PC-3 (cell line): ENCODE measurements around the gene ABCA7. TPM values are rescaled to one million over a fixed set of nuclear protein-coding genes. Genes with fewer than 3 reads are reported as not detected.

Experiments
- ATAC-seq: fragments of 200-7000 bp; cut with Tn5 transposase; 2 replicates; pipeline ENCODE4 v1.9.1; 2020; ENCODE audit warnings: mild to moderate bottlenecking, moderate library complexity
- BruUV-seq: library from RNA; stranded (reverse); fragments of 400-500 nt; replicated peaks from 2 replicates; lab custom pipeline; 2021; lab: Mats Ljungman, UMichigan
- CTCF ChIA-PET: fragments of 300-600 bp; sonication (Branson Sonifier 250); formaldehyde crosslinking; loops from one replicate; lab custom pipeline; 2022; ENCODE audit warnings: antibody characterized with exemption; lab: Charles Lee
- POLR2A ChIA-PET: fragments of 300-600 bp; sonication (Branson Sonifier 250); formaldehyde crosslinking; loops from one replicate; lab custom pipeline; 2022; ENCODE audit warnings: antibody characterized with exemption; ENCODE audit not compliant: unreplicated experiment; lab: Charles Lee
- DNase-seq: peaks from one replicate; pipeline ENCODE4 v3.0.0-alpha.2; 2015
- H2AFZ ChIP-seq: fragments of 300-600 bp; sonication (generic); 2 replicates; pipeline ENCODE4 v1.6.0; 2016; ENCODE audit warnings: antibody characterized with exemption, low read length
- H3F3A ChIP-seq: fragments of 300-600 bp; sonication (generic); one replicate; pipeline ENCODE4 v1.6.0; 2017; ENCODE audit warnings: antibody characterized with exemption, low read length, control low read depth, mild to moderate bottlenecking; ENCODE audit not compliant: unreplicated experiment
- H3K27ac ChIP-seq: fragments of 300-600 bp; sonication (generic); 2 replicates; pipeline ENCODE4 v1.5.1; 2016; ENCODE audit warnings: mild to moderate bottlenecking, low read length
- H3K27me3 ChIP-seq: fragments of 300-600 bp; sonication (generic); 2 replicates; pipeline ENCODE4 v1.6.1; 2016; ENCODE audit warnings: low read length, mixed read lengths
- H3K36me3 ChIP-seq: fragments of 300-600 bp; sonication (generic); 2 replicates; pipeline ENCODE4 v1.6.1; 2016; ENCODE audit warnings: low read depth, mixed run types, low read length, mixed read lengths
- H3K4me1 ChIP-seq: fragments of 300-600 bp; sonication (generic); 2 replicates; pipeline ENCODE4 v1.5.1; 2016; ENCODE audit warnings: low read length; ENCODE audit not compliant: insufficient read depth
- H3K4me2 ChIP-seq: fragments of 300-600 bp; sonication (generic); 2 replicates; pipeline ENCODE4 v1.6.0; 2016; ENCODE audit warnings: low read length
- H3K4me3 ChIP-seq: fragments of 300-600 bp; sonication (generic); 2 replicates; pipeline ENCODE4 v1.5.1; 2016; ENCODE audit warnings: mild to moderate bottlenecking, low read length, mixed read lengths
- H3K79me2 ChIP-seq: fragments of 300-600 bp; sonication (generic); 2 replicates; pipeline ENCODE4 v1.6.1; 2017; ENCODE audit warnings: low read length, mixed read lengths
- H3K9ac ChIP-seq: fragments of 300-600 bp; sonication (generic); 2 replicates; pipeline ENCODE4 v1.6.0; 2016; ENCODE audit warnings: mild to moderate bottlenecking, low read length
- H3K9me2 ChIP-seq: fragments of 300-600 bp; sonication (generic); replicated peaks from 2 replicates; pipeline ENCODE4 v1.6.1; 2016; ENCODE audit warnings: mixed run types, low read length, mixed read lengths
- H3K9me3 ChIP-seq: fragments of 300-600 bp; sonication (generic); 2 replicates; pipeline ENCODE4 v1.6.1; 2016; ENCODE audit warnings: low read length, mixed read lengths
- H4K20me1 ChIP-seq: fragments of 300-600 bp; sonication (generic); 2 replicates; pipeline ENCODE4 v1.6.1; 2016; ENCODE audit warnings: low read length, mixed read lengths
- CTCF ChIP-seq: fragments of 300-600 bp; sonication (generic); conservative IDR thresholded peaks from 2 replicates; pipeline ENCODE4 v1.5.1; 2017; ENCODE audit warnings: antibody characterized with exemption, low read depth, mild to moderate bottlenecking, low read length
- EZH2 ChIP-seq: fragments of 300-600 bp; sonication (generic); IDR thresholded peaks from one replicate; pipeline ENCODE4 v1.6.1; 2017; ENCODE audit warnings: antibody characterized with exemption, mild to moderate bottlenecking, low read length; ENCODE audit not compliant: unreplicated experiment
- EZH2phosphoT487 ChIP-seq: fragments of 300-600 bp; sonication (generic); IDR thresholded peaks from 2 replicates; pipeline ENCODE4 v1.6.1; 2018; ENCODE audit warnings: mild to moderate bottlenecking, antibody characterized with exemption, low read length, borderline replicate concordance
- intact Hi-C: fragments of 100-400 bp; cut with micrococcal nuclease; formaldehyde crosslinking; loops from 2 replicates; pipeline ENCODE4 v1.9.0; 2023
- total RNA-seq: library from RNA; depleted of rRNA; stranded (reverse); fragments of >200 nt; gene quantifications from 2 replicates; pipeline ENCODE4 v1.2.3, GENCODE V29; 2014

ABCA7 gene
- total RNA-seq, 1 experiment from 2014 or later = 27.3 TPM

- Histone ChIP-seq H3K27me3 (no peaks in the 10 kb centered on the region), H3K36me3 (no peaks in the 10 kb centered on the region), H3K9me2 (no peaks in the 10 kb centered on the region), H2AFZ (no peak overlapping the region), H3K9ac (no peak overlapping the region), H3K4me2 (no peak overlapping the region), H3F3A (no peaks in the 10 kb centered on the region), H3K4me1 (peaks cover 12% of the 10 kb centered on the region), H4K20me1 (no peaks in the 10 kb centered on the region), H3K79me2 (0 out of 2 replicates have a peak, but pooled peaks cover 4% of the 10 kb centered on the region), H3K4me3 (no peak overlapping the region), H3K9me3 (no peaks in the 10 kb centered on the region), H3K27ac (no peak overlapping the region)
- POLR2A ChIA-PET = no interaction called here
- ATAC-seq = no peak
- BruUV-seq = no TSS peak
- intact Hi-C loops = no loop called here
- TF ChIP-seq EZH2 = no peak
- no peak for TF ChIP-seq CTCF
- TF ChIP-seq EZH2phosphoT487 = no peak
- CTCF ChIA-PET = no interaction called here
- DNase-seq = no peak
Observed at GRCh38 chr19:1070576-1070930, 30.6 kb downstream of the ABCA7 start.

- ChIA-PET POLR2A (no interaction called here), CTCF (no interaction called here)
- no peaks in the 10 kb centered on the region for H3K36me3 ChIP-seq
- TF ChIP-seq CTCF = no peak
- no peak for TF ChIP-seq EZH2phosphoT487
- no peak for TF ChIP-seq EZH2
- no peaks in the 10 kb centered on the region for H3K9me2 ChIP-seq
- no peaks in the 10 kb centered on the region for H3K9me3 ChIP-seq
- no peak overlapping the region for H3K27ac ChIP-seq
- H3K9ac ChIP-seq = no peak overlapping the region
- no peaks in the 10 kb centered on the region for H4K20me1 ChIP-seq
- no peak overlapping the region for H3K4me2 ChIP-seq
- ATAC-seq (no peak), DNase-seq (no peak)
- H3K4me1 ChIP-seq = peaks cover 6% of the 10 kb centered on the region
- 0 out of 2 replicates have a peak, but pooled peaks cover 4% of the 10 kb centered on the region for H3K79me2 ChIP-seq
- BruUV-seq = no TSS peak
- H2AFZ ChIP-seq = no peak overlapping the region
- H3F3A ChIP-seq = no peaks in the 10 kb centered on the region
- no peak overlapping the region for H3K4me3 ChIP-seq
- intact Hi-C loops = no loop called here
- no peaks in the 10 kb centered on the region for H3K27me3 ChIP-seq
Observed at GRCh38 chr19:1070931-1071791, 31.3 kb downstream of the ABCA7 start.

GRCh38 chr19:1072371-1073015 is 32.6 kb downstream of the ABCA7 start:
- no peak for TF ChIP-seq EZH2
- TF ChIP-seq EZH2phosphoT487 = no peak
- H4K20me1 ChIP-seq = no peaks in the 10 kb centered on the region
- DNase-seq = no peak

More at GRCh38 chr19:1072371-1073015, 32.6 kb downstream of the ABCA7 start:
- Histone ChIP-seq H3K79me2 (0 out of 2 replicates have a peak, but pooled peaks cover 4% of the 10 kb centered on the region), H3K27me3 (no peaks in the 10 kb centered on the region), H2AFZ (no peak overlapping the region), H3K4me2 (no peak overlapping the region), H3F3A (no peaks in the 10 kb centered on the region), H3K9ac (no peak overlapping the region), H3K9me3 (no peaks in the 10 kb centered on the region), H3K27ac (no peak overlapping the region), H3K36me3 (no peaks in the 10 kb centered on the region), H3K9me2 (no peaks in the 10 kb centered on the region), H3K4me1 (no peaks in the 10 kb centered on the region; the same call in 1 of the 2 replicates), H3K4me3 (no peak overlapping the region)
- BruUV-seq = no TSS peak
- intact Hi-C loops = no loop called here
- CTCF ChIA-PET = no interaction called here
- POLR2A ChIA-PET = no interaction called here
- ATAC-seq = no peak
